Uterus (tissue), 4 donors: ENCODE data around the gene MACROH2A2. TPM values are rescaled to one million over a fixed set of nuclear protein-coding genes. Genes with fewer than 3 reads are reported as not detected.
"Not testable (repeated sequence)": the region's sequence is repeated elsewhere in the genome, so short reads cannot be mapped to it uniquely, and the experiment has no call there.

ENCODE experiments used
- DNase-seq, 2 donors: peaks; one replicate each; pipeline ENCODE4 v3.0.0-alpha.2; 2019 to 2020
- H3K27ac ChIP-seq, 2 donors: fragments of 200-600 bp; sonication (generic); 1 replicate in 1 of 2; 2 replicates in 1 of 2; pipeline ENCODE4 v1.5.1; 2016 to 2018
- H3K27me3 ChIP-seq, 2 donors: fragments of 200-600 bp; sonication (generic); one replicate each; pipeline ENCODE4 v1.5.1; 2018 to 2019; ENCODE audit warnings: control low read depth in 1 of 2
- H3K36me3 ChIP-seq, 2 donors: fragments of 200-600 bp; sonication (generic); one replicate each; pipeline ENCODE4 v1.5.1; 2019; ENCODE audit warnings: control low read depth in 1 of 2
- H3K4me1 ChIP-seq, 2 donors: fragments of 200-600 bp; sonication (generic); one replicate each; pipeline ENCODE4 v1.5.1; 2018 to 2019; ENCODE audit warnings: control low read depth in 1 of 2
- H3K4me3 ChIP-seq, 2 donors: fragments of 200-600 bp; sonication (generic); 1 replicate in 1 of 2; 2 replicates in 1 of 2; pipeline ENCODE4 v1.5.1; 2018 to 2019; ENCODE audit warnings: mild to moderate bottlenecking in 1 of 2
- H3K9me3 ChIP-seq, 2 donors: fragments of 200-600 bp; sonication (generic); one replicate each; pipeline ENCODE4 v1.5.1; 2019; ENCODE audit warnings: control low read depth in 1 of 2
- CTCF ChIP-seq, 4 experiments: fragments of 200-600 bp in 2 of 4; fragments of 450-650 bp in 2 of 4; sonication (generic) in 2 of 4; IDR thresholded peaks; one replicate each; pipeline ENCODE4 v1.5.1; 2016 to 2019; ENCODE audit warnings: antibody characterized with exemption in 4 of 4, mild to moderate bottlenecking in 2 of 4, moderate library complexity in 1 of 4
- POLR2A ChIP-seq, 2 donors: fragments of 450-650 bp; IDR thresholded peaks; one replicate each; pipeline ENCODE4 v1.6.1; 2016; ENCODE audit warnings: antibody characterized with exemption in 2 of 2, mild to moderate bottlenecking in 1 of 2, moderate library complexity in 1 of 2
- intact Hi-C: fragments of 100-400 bp; cut with DNase I; formaldehyde crosslinking; loops from one replicate; pipeline ENCODE4 v1.15.1; 2023; ENCODE audit warnings: low total_unique reads
- total RNA-seq, 4 donors: library from RNA; depleted of rRNA in 3 of 4; stranded (reverse); fragments of >200 nt in 3 of 4; gene quantifications; one replicate each; pipeline versions ENCODE4 v1.1.0 to v1.2.4, GENCODE V29; 2014 to 2023
- donor health status: DM: yes; HTN: yes; CAD: no.

MACROH2A2 gene
- total RNA-seq, 4 donors from 2014 or later = 1.8 to 35.0 (median 9.4) TPM

- intact Hi-C loops = no loop called here
- H3K27me3 ChIP-seq = no peaks in the 10 kb centered on the region
- no peak overlapping the region for H3K27ac ChIP-seq
- TF ChIP-seq POLR2A (IDR thresholded peaks at IDR 0.05) (no peak), CTCF (IDR thresholded peaks at IDR 0.05) (no peak)
- H3K9me3 ChIP-seq = peaks cover 0 to 4% of the 10 kb centered on the region in 2 donors
- no peaks in the 10 kb centered on the region for H3K4me1 ChIP-seq
- DNase-seq = no peak
- H3K36me3 ChIP-seq = no peaks in the 10 kb centered on the region
- H3K4me3 ChIP-seq = no peak overlapping the region
Observed at GRCh38 chr10:70034232-70034631, 18.4 kb upstream of the MACROH2A2 start.

DNA sequence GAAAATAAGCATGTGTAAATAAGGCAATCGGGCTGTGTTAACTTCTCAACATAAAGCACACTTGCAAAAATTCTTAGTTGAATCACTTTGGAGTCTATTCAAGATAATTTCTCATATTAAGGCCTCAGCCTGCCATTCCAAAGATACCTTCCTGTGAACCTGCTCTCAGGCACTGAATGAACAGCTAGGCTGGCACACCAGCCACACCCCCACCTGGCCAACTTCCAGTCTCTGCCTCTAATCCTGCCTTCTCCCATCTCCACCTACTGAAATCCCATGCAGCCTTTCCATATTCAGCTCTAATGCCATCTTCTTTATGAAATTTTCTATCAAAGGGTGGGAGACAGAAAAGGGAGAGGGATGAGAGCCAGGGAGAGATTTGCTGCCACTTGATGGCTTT is 17.1 kb upstream of the MACROH2A2 start:
- TF ChIP-seq POLR2A (IDR thresholded peaks at IDR 0.05) (no peak), CTCF (IDR thresholded peaks at IDR 0.05) (no peak)
- Histone ChIP-seq H3K9me3 (peaks cover 0 to 5% of the 10 kb centered on the region in 2 donors), H3K36me3 (no peaks in the 10 kb centered on the region), H3K4me3 (no peak overlapping the region), H3K4me1 (no peaks in the 10 kb centered on the region), H3K27ac (no peak overlapping the region), H3K27me3 (no peaks in the 10 kb centered on the region)
- DNase-seq = no peak
- intact Hi-C loops = no loop called here

DNA sequence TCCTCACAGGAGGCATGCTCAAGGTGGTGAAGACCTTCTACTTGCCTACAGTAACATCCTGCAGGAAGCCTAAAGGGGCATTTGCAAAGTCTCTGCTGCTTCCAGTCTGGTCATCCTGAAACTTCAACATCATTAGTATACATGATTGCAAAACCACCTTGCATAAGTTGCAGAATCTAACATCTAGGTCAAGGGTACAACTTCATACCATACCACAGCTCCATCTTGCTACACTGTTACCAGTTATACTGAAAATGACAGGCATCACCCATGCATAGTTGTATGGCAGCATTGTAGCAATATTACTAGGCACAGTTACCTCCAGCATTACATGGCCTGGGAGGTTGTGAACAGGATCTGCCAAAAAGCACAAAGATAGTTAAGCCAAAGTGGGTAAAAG is 13.7 kb upstream of the MACROH2A2 start:
- H3K4me3 ChIP-seq = no peak overlapping the region
- TF ChIP-seq POLR2A (IDR thresholded peaks at IDR 0.05) (no peak), CTCF (IDR thresholded peaks at IDR 0.05) (no peak)
- intact Hi-C loops = no loop called here
- H3K36me3 ChIP-seq = no peaks in the 10 kb centered on the region
- no peaks in the 10 kb centered on the region for H3K4me1 ChIP-seq
- no peaks in the 10 kb centered on the region for H3K27me3 ChIP-seq
- H3K9me3 ChIP-seq = peaks cover 0 to 5% of the 10 kb centered on the region in 2 donors
- DNase-seq = no peak
- no peak overlapping the region for H3K27ac ChIP-seq

DNA sequence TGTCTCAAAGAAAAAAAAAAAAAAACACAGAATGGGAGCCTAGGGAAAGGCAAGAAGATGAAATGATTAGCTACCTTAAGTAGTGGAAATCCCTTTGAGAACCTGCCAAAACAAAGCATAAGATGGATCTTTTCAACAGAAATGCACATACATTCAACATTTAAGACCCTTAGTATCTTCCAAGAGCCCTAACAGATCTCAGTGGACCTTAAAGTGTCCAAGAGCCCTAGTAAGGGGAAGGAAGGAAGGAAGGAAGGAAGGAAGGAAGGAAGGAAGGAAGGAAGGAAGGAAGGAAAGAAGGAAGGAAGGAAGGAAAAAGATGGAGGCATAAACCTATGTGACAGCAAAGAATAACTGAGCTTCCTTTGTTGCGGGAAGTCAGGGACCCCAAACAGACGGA is 11.6 kb upstream of the MACROH2A2 start:
- no peak for DNase-seq
- Histone ChIP-seq H3K4me1 (no peaks in the 10 kb centered on the region), H3K36me3 (no peaks in the 10 kb centered on the region), H3K27me3 (no peaks in the 10 kb centered on the region), H3K9me3 (peaks cover 0 to 5% of the 10 kb centered on the region in 2 donors), H3K4me3 (no peak overlapping the region), H3K27ac (no peak overlapping the region)
- intact Hi-C loops = no loop called here
- no peak for TF ChIP-seq POLR2A (IDR thresholded peaks at IDR 0.05)
- no peak for TF ChIP-seq CTCF (IDR thresholded peaks at IDR 0.05)

GRCh38 chr10:70041739-70042138 is 10.9 kb upstream of the MACROH2A2 start:
- H3K4me1 ChIP-seq, intact Hi-C loops, DNase-seq: not testable (repeated sequence)

GRCh38 chr10:70047066-70047465 is 5.6 kb upstream of the MACROH2A2 start:
- H3K36me3 ChIP-seq, H3K27ac ChIP-seq, intact Hi-C loops, H3K4me1 ChIP-seq, H3K4me3 ChIP-seq, H3K9me3 ChIP-seq, DNase-seq, H3K27me3 ChIP-seq: not testable (repeated sequence)

More at GRCh38 chr10:70041739-70042138, 10.9 kb upstream of the MACROH2A2 start:
- H3K9me3 ChIP-seq, H3K36me3 ChIP-seq, H3K27me3 ChIP-seq, H3K27ac ChIP-seq, H3K4me3 ChIP-seq: not testable (repeated sequence)
